Stimulated activated CD4-positive, alpha-beta T cell treated with anti-CD3 and anti-CD28 coated beads, TNF-alpha, amount 100 ng/mL, for 48 hours (primary cell): ENCODE measurements around the gene DCLRE1B.
A peak's percentile ranks its signal among the peaks of the same experiment; 100 is the strongest.

Source experiments
- DNase-seq, 3 donors: peaks; one replicate each; pipeline ENCODE4 v3.0.0-alpha.2; 2020; ENCODE audit warnings: low read depth in 3 of 3

DCLRE1B gene

GRCh38 chr1:113904674-113905434 lies at the start of gene DCLRE1B, which contains the start of gene AP4B1:
DCLRE1B (plus strand) TSS chr1:113905326; CDS start chr1:113905587, 261 bp downstream.
AP4B1 (minus strand) TSS chr1:113904799; CDS start chr1:113904717, 82 bp downstream.
- DNase-seq: peak; percentile 97 to 98 (median 97)

GRCh38 chr1:113855630-113856400 lies 49.3 kb upstream of the DCLRE1B start:
- no peak for DNase-seq

GRCh38 chr1:113856401-113856790 lies 48.7 kb upstream of the DCLRE1B start:
- DNase-seq: no peak

GRCh38 chr1:113857776-113858175 lies 47.4 kb upstream of the DCLRE1B start:
- DNase-seq: no peak

- no peak for DNase-seq
Observed at GRCh38 chr1:113858418-113858817, 46.7 kb upstream of the DCLRE1B start.

- DNase-seq: no peak
Observed at GRCh38 chr1:113858982-113859381, 46.1 kb upstream of the DCLRE1B start.

GRCh38 chr1:113859478-113860175 lies 45.5 kb upstream of the DCLRE1B start:
- no peak for DNase-seq

- DNase-seq: no peak
Observed at GRCh38 chr1:113860891-113861290, 44.2 kb upstream of the DCLRE1B start.

- DNase-seq: no peak
Observed at GRCh38 chr1:113861641-113862040, 43.5 kb upstream of the DCLRE1B start.

GRCh38 chr1:113868387-113869083 lies 36.6 kb upstream of the DCLRE1B start:
- no peak for DNase-seq

GRCh38 chr1:113870778-113871177 lies 34.3 kb upstream of the DCLRE1B start:
- DNase-seq: no peak

- DNase-seq: peak; percentile 58 to 80 (median 72)
Observed at GRCh38 chr1:113871597-113872113, 33.5 kb upstream of the DCLRE1B start, which contains the start of gene PTPN22. PTPN22 (minus strand) TSS chr1:113871712.

- DNase-seq: no peak
Observed at GRCh38 chr1:113872219-113872935, 32.7 kb upstream of the DCLRE1B start.

GRCh38 chr1:113874012-113874879 lies 30.9 kb upstream of the DCLRE1B start:
- no peak for DNase-seq

GRCh38 chr1:113875714-113876113 lies 29.4 kb upstream of the DCLRE1B start:
- DNase-seq: no peak

- DNase-seq: no peak
Observed at GRCh38 chr1:113876176-113876575, 28.9 kb upstream of the DCLRE1B start.

GRCh38 chr1:113879739-113880038 lies 25.4 kb upstream of the DCLRE1B start:
- no peak for DNase-seq

GRCh38 chr1:113881661-113882060 lies 23.5 kb upstream of the DCLRE1B start:
- DNase-seq: no peak

GRCh38 chr1:113886417-113887401 lies 18.4 kb upstream of the DCLRE1B start:
- DNase-seq: no peak
